Hepatocyte (in vitro differentiated cells): ENCODE measurements around the gene DISC1. TPM values are rescaled to one million over a fixed set of nuclear protein-coding genes. Genes with fewer than 3 reads are reported as not detected.

Experiments
- DNase-seq: peaks from one replicate; pipeline ENCODE4 v3.0.0-alpha.2; 2016; ENCODE audit warnings: low spot score
- H2AFZ ChIP-seq: fragments of 200-600 bp; sonication (generic); 2 replicates; pipeline ENCODE4 v1.6.0; 2016; ENCODE audit warnings: antibody characterized with exemption, mild to moderate bottlenecking
- H3K27ac ChIP-seq: fragments of 200-600 bp; sonication (generic); 2 replicates; pipeline ENCODE4 v1.5.1; 2016; ENCODE audit warnings: mild to moderate bottlenecking
- H3K27me3 ChIP-seq: fragments of 200-600 bp; sonication (generic); 2 replicates; pipeline ENCODE4 v1.6.1; 2016
- H3K36me3 ChIP-seq: fragments of 200-600 bp; sonication (generic); replicated peaks from 2 replicates; pipeline ENCODE4 v1.5.1; 2016; ENCODE audit warnings: low read depth; ENCODE audit not compliant: insufficient read depth
- H3K4me1 ChIP-seq: fragments of 200-600 bp; sonication (generic); 2 replicates; pipeline ENCODE4 v1.5.1; 2016; ENCODE audit warnings: mild to moderate bottlenecking, moderate library complexity; ENCODE audit not compliant: insufficient read depth
- H3K4me2 ChIP-seq: fragments of 200-600 bp; sonication (generic); 2 replicates; pipeline ENCODE4 v1.6.0; 2016
- H3K4me3 ChIP-seq: fragments of 200-600 bp; sonication (generic); 2 replicates; pipeline ENCODE4 v1.5.1; 2016; ENCODE audit warnings: mild to moderate bottlenecking
- H3K79me2 ChIP-seq: fragments of 200-600 bp; sonication (generic); 2 replicates; pipeline ENCODE4 v1.6.0; 2017; ENCODE audit warnings: mild to moderate bottlenecking
- H3K9me2 ChIP-seq: fragments of 200-600 bp; sonication (generic); replicated peaks from 2 replicates; pipeline ENCODE4 v1.6.0; 2017; ENCODE audit warnings: mild to moderate bottlenecking; ENCODE audit not compliant: insufficient read depth
- H3K9me3 ChIP-seq: fragments of 200-600 bp; sonication (generic); 2 replicates; pipeline ENCODE4 v1.5.1; 2016; ENCODE audit warnings: low read depth, mild to moderate bottlenecking
- H4K20me1 ChIP-seq: fragments of 200-600 bp; sonication (generic); 2 replicates; pipeline ENCODE4 v1.6.0; 2016; ENCODE audit warnings: mild to moderate bottlenecking; ENCODE audit not compliant: insufficient read depth, poor library complexity, severe bottlenecking
- CTCF ChIP-seq: fragments of 200-600 bp; sonication (generic); IDR thresholded peaks from 2 replicates; pipeline ENCODE4 v1.5.1; 2016; ENCODE audit warnings: antibody characterized with exemption, mild to moderate bottlenecking; ENCODE audit not compliant: poor library complexity
- EZH2 ChIP-seq: fragments of 200-600 bp; sonication (generic); IDR thresholded peaks from 2 replicates; pipeline ENCODE4 v1.6.1; 2016; ENCODE audit warnings: antibody characterized with exemption, mild to moderate bottlenecking, borderline replicate concordance
- EZH2phosphoT487 ChIP-seq: fragments of 200-600 bp; sonication (generic); IDR thresholded peaks from one replicate; pipeline ENCODE4 v1.6.1; 2018; ENCODE audit warnings: antibody characterized with exemption, mild to moderate bottlenecking, low read depth, moderate library complexity; ENCODE audit not compliant: unreplicated experiment, severe bottlenecking
- WGBS: methylation state at CpG from one replicate; pipeline ENCODE4 v1.1.6; 2016; ENCODE audit warnings: low lambda C conversion rate; ENCODE audit errors: missing lambda C conversion rate; 5-methylcytosine and 5-hydroxymethylcytosine counted together
- polyA plus RNA-seq: library from polyadenylated mRNA; unstranded; fragments of >200 nt; fragmentation: Nextera tagmentation; extraction: Ambion mirVana; gene quantifications from 2 replicates; pipeline ENCODE4 v1.2.1, GENCODE V29; 2016
- total RNA-seq: library from RNA; depleted of rRNA; stranded (reverse); fragments of >200 nt; gene quantifications from 2 replicates; pipeline ENCODE4 v1.2.3, GENCODE V29; 2014

The DISC1 gene
- total and polyA plus RNA-seq, 2 experiments from 2014 or later: 3.0 to 4.7 TPM

- H3K27me3 ChIP-seq: no peaks in the 10 kb centered on the region
- no peak for TF ChIP-seq EZH2
- TF ChIP-seq CTCF: no peak
- TF ChIP-seq EZH2phosphoT487: no peak
- WGBS: 90% methylated on average over 5 of the region's 5 CpGs
- no peaks in the 10 kb centered on the region for H4K20me1 ChIP-seq
- no peak overlapping the region for H3K4me3 ChIP-seq
- DNase-seq: no peak
- H3K79me2 ChIP-seq: no peaks in the 10 kb centered on the region
- no peak overlapping the region for H2AFZ ChIP-seq
- H3K9me2 ChIP-seq: no peaks in the 10 kb centered on the region
- no peak overlapping the region for H3K4me2 ChIP-seq
- H3K9me3 ChIP-seq: no peaks in the 10 kb centered on the region
- H3K36me3 ChIP-seq: no peaks in the 10 kb centered on the region
- no peak overlapping the region for H3K27ac ChIP-seq
- H3K4me1 ChIP-seq: no peaks in the 10 kb centered on the region
These were observed 94.2 kb downstream of the DISC1 start for GRCh38 chr1:231720652-231721325.

- H3K9me3 ChIP-seq: no peaks in the 10 kb centered on the region
- H3K4me3 ChIP-seq: no peak overlapping the region
- H3K4me2 ChIP-seq: no peak overlapping the region
- TF ChIP-seq CTCF (no peak), EZH2phosphoT487 (no peak), EZH2 (no peak)
- H3K9me2 ChIP-seq: no peaks in the 10 kb centered on the region
- DNase-seq: no peak
- H3K79me2 ChIP-seq: no peaks in the 10 kb centered on the region
- no peak overlapping the region for H2AFZ ChIP-seq
- no peaks in the 10 kb centered on the region for H4K20me1 ChIP-seq
- no peaks in the 10 kb centered on the region for H3K4me1 ChIP-seq
- H3K27me3 ChIP-seq: no peaks in the 10 kb centered on the region
- H3K27ac ChIP-seq: no peak overlapping the region
- H3K36me3 ChIP-seq: no peaks in the 10 kb centered on the region
These were observed 94.8 kb downstream of the DISC1 start for GRCh38 chr1:231721436-231721835.

GRCh38 chr1:231722356-231722755, 95.8 kb downstream of the DISC1 start:
- Histone ChIP-seq H3K4me1 (no peaks in the 10 kb centered on the region), H3K36me3 (no peaks in the 10 kb centered on the region), H2AFZ (no peak overlapping the region), H3K79me2 (no peaks in the 10 kb centered on the region), H3K4me2 (no peak overlapping the region), H4K20me1 (no peaks in the 10 kb centered on the region), H3K27ac (no peak overlapping the region), H3K9me3 (no peaks in the 10 kb centered on the region), H3K27me3 (no peaks in the 10 kb centered on the region), H3K9me2 (no peaks in the 10 kb centered on the region), H3K4me3 (no peak overlapping the region)
- WGBS: 89% methylated on average over 6 of the region's 6 CpGs
- TF ChIP-seq CTCF (no peak), EZH2phosphoT487 (no peak), EZH2 (no peak)
- no peak for DNase-seq

GRCh38 chr1:231723146-231723545, 96.6 kb downstream of the DISC1 start:
- Histone ChIP-seq H2AFZ (no peak overlapping the region), H3K79me2 (no peaks in the 10 kb centered on the region), H3K27me3 (no peaks in the 10 kb centered on the region), H3K4me1 (no peaks in the 10 kb centered on the region), H3K9me2 (no peaks in the 10 kb centered on the region), H4K20me1 (no peaks in the 10 kb centered on the region), H3K4me2 (no peak overlapping the region), H3K9me3 (no peaks in the 10 kb centered on the region), H3K4me3 (no peak overlapping the region), H3K27ac (no peak overlapping the region), H3K36me3 (no peaks in the 10 kb centered on the region)
- WGBS: 94% methylated on average over 7 of the region's 7 CpGs
- no peak for DNase-seq
- TF ChIP-seq EZH2: no peak
- TF ChIP-seq CTCF: no peak
- no peak for TF ChIP-seq EZH2phosphoT487
